Erythroblast (primary cell): ENCODE results near the gene LRRC63.

Experiments
- DNase-seq, 2 experiments: peaks; one replicate each; lab custom pipeline; 2025; lab: John Stamatoyannopoulos, UW
- GATA1 ChIP-seq: IDR thresholded peaks from 2 replicates; pipeline ENCODE4 v1.6.1; 2011; ENCODE audit warnings: low read depth, mild to moderate bottlenecking, control low read depth, low read length, moderate library complexity
- POLR2A ChIP-seq: IDR thresholded peaks from 2 replicates; pipeline ENCODE4 v1.6.1; 2011; ENCODE audit warnings: mild to moderate bottlenecking, low read length

Gene LRRC63

GRCh38 chr13:46293436-46293835 is 81.7 kb downstream of the LRRC63 start:
- DNase-seq: no peak
- TF ChIP-seq POLR2A (no peak), GATA1 (no peak)

GRCh38 chr13:46295491-46296114 is 83.9 kb downstream of the LRRC63 start:
- TF ChIP-seq POLR2A: no peak
- TF ChIP-seq GATA1: no peak
- DNase-seq: peak; percentile 32 to 66

DNA sequence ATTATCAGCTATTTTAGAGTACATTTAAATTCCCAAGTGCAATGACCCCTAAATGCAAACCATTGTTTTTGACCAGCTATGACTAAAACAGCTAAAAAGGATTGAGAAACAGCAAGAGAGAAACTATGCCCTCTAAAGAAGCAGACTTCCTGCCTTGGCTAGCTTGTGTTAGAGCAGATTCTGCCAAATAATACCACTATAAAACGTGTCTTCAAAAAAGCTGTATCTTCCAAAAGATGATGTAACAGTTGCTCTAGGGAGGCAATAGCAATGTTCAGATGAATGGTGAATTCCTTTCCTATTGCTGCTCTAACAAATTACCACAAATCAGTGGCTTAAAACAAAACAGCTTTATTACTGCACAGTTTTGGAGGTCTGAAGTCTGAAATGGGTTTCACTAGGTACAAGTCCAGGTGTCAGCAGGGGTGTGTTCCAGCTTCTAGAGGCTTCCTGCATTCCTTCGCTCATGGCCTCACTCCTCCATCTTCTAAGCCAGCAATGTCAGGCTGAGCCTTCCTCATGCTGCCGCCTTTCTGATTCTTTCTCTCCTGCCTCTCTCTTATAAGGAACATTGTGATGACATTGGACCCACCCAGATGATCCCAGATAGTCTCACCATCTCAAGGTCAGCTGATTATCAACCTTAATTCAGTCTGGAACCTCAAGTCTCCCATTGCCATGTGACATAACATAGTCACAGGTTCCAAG is 84.5 kb downstream of the LRRC63 start:
- peak; percentile 17 to 63 for DNase-seq

GRCh38 chr13:46296921-46297320 is 85.2 kb downstream of the LRRC63 start:
- TF ChIP-seq GATA1 (no peak), POLR2A (no peak)
- peak in 1 of 2 experiments; percentile 23 for DNase-seq

More for the DNA sequence above, 84.5 kb downstream of the LRRC63 start:
- no peak for TF ChIP-seq GATA1

- TF ChIP-seq GATA1 (no peak), POLR2A (no peak)
- peak in 1 of 2 experiments; percentile 23 for DNase-seq
Measured at GRCh38 chr13:46297361-46297811, 85.7 kb downstream of the LRRC63 start.

DNA sequence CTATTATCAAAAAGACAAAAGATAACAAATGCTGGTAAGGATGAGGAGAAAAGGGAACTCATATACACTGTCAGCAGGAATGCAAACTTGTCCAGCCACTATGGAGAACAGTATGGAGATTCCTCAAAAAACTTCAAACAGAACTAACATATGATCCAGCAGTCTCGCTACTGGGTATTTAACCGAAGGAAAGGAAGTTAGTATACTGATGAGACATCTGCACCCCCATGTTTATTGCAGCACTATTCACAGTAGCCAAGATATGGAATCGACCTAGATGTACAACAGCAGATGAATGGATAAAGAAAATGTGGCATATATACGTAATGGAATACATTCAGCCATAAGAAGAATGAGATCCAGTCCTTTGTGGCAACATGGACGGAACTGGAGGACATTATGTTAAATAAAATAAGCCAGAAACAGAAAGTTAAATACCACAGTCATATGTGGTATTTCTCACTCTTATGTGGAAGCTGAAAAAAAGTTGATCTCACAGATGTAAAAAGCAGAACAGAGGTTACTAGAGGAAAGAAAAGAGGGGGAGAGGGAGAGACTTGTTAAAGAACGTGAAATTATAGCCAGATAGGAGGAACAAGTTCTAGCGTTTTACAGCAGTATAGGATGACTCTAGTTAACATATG is 92.1 kb downstream of the LRRC63 start:
- TF ChIP-seq POLR2A (no peak), GATA1 (no peak)
- DNase-seq: no peak

GRCh38 chr13:46304546-46304945 is 92.8 kb downstream of the LRRC63 start:
- no peak for TF ChIP-seq POLR2A
- no peak for TF ChIP-seq GATA1
- no peak for DNase-seq

GRCh38 chr13:46307554-46307953 is 95.8 kb downstream of the LRRC63 start:
- DNase-seq: no peak
- TF ChIP-seq POLR2A (no peak), GATA1 (no peak)

DNA sequence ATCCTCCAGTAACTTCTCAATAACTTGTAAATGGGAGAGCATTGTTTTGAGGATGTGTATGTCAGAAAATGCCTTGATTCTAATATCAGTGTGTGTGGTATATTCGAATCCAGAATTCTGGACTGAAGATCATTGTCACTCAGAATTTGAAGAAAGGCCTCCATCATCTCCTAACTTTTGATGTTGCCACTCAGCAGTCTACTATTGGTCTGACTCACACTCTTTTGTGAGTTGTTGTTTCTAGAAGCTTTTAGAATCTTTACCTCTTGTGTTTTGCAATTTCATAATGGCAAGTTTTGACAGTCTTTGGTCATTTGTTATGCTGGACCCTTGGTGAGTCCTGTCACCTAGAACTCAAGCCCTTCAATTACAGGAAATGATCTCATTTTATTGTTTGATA is 98.3 kb downstream of the LRRC63 start:
- no peak for DNase-seq
- TF ChIP-seq GATA1 (no peak), POLR2A (no peak)

- TF ChIP-seq GATA1 (no peak), POLR2A (no peak)
- DNase-seq: no peak
Measured at GRCh38 chr13:46311217-46311616, 99.5 kb downstream of the LRRC63 start.

DNA sequence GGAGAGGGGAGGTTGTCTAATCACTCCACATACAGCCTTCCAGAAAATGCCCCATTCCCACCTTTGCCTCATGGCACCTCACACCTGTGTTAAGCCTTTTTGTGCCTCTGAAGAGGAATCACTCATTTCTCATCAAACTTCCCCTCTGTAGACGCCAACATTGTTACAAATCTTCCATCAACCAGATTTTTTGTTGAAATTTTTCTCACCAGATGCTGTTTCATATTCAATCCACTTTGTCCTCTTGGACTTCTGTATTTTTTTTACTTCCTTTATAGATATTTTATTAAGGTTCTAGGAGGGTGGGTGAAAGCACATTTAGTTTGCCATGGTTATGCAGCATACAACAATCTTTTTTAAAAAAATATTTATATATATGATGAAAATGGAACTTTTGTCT is 101.3 kb downstream of the LRRC63 start:
- TF ChIP-seq POLR2A (no peak), GATA1 (no peak)
- DNase-seq: no peak

- no peak for DNase-seq
- no peak for TF ChIP-seq POLR2A
- TF ChIP-seq GATA1: no peak
Measured at GRCh38 chr13:46313432-46314257, 101.9 kb downstream of the LRRC63 start.

GRCh38 chr13:46314587-46314986 is 102.9 kb downstream of the LRRC63 start:
- no peak for TF ChIP-seq POLR2A
- TF ChIP-seq GATA1: no peak
- DNase-seq: no peak
